HG02798 (cell line): ENCODE measurements around the gene NELFE.
A peak's percentile ranks its signal among the peaks of the same experiment; 100 is the strongest.
"Not testable (repeated sequence)": the region's sequence is repeated elsewhere in the genome, so short reads cannot be mapped to it uniquely, and the experiment has no call there.

Experiments
- ATAC-seq: cut with Tn5 transposase; IDR thresholded peaks from one replicate; pipeline ENCODE4 v1.9.1; 2021; ENCODE audit warnings: mild to moderate bottlenecking; ENCODE audit not compliant: unreplicated experiment, poor library complexity

The NELFE gene

GRCh38 chr6:31958741-31959739 lies at the start of gene NELFE, which contains the start of gene SKIC2:
TSS of gene NELFE (minus strand) at chr6:31958971. CDS start at chr6:31958446, 525 bp downstream.
TSS of gene SKIC2 (plus strand) at chr6:31959175. CDS start at chr6:31959193, 18 bp downstream.
- ATAC-seq = peak; percentile 98

- ATAC-seq = not testable (repeated sequence)
Measured at GRCh38 chr6:32008037-32008436, 49.3 kb upstream of the NELFE start.

- ATAC-seq = not testable (repeated sequence)
Measured at GRCh38 chr6:32007086-32007485, 48.3 kb upstream of the NELFE start.

- not testable (repeated sequence) for ATAC-seq
Measured at GRCh38 chr6:32005991-32006529, 47.3 kb upstream of the NELFE start.

- ATAC-seq = not testable (repeated sequence)
Measured at GRCh38 chr6:32005538-32005880, 46.7 kb upstream of the NELFE start.

GRCh38 chr6:32004864-32005537 lies 46.2 kb upstream of the NELFE start:
- ATAC-seq = not testable (repeated sequence)

GRCh38 chr6:32004393-32004792 lies 45.6 kb upstream of the NELFE start:
- not testable (repeated sequence) for ATAC-seq

GRCh38 chr6:32003301-32003700 lies 44.5 kb upstream of the NELFE start:
- not testable (repeated sequence) for ATAC-seq

GRCh38 chr6:32002546-32003268 lies 43.9 kb upstream of the NELFE start:
- not testable (repeated sequence) for ATAC-seq

- ATAC-seq = not testable (repeated sequence)
Measured at GRCh38 chr6:31996385-31996784, 37.6 kb upstream of the NELFE start.

- not testable (repeated sequence) for ATAC-seq
Measured at GRCh38 chr6:31994421-31994820, 35.6 kb upstream of the NELFE start.

GRCh38 chr6:31989363-31989762 lies 30.6 kb upstream of the NELFE start:
- not testable (repeated sequence) for ATAC-seq

- ATAC-seq = not testable (repeated sequence)
Measured at GRCh38 chr6:31981744-31982143, 23.0 kb upstream of the NELFE start, which contains the start of gene C4A. TSS of gene C4A (plus strand) at chr6:31982057. CDS start at chr6:31982108, 51 bp downstream.

- not testable (repeated sequence) for ATAC-seq
Measured at GRCh38 chr6:31980998-31981397, 22.2 kb upstream of the NELFE start.

- ATAC-seq = not testable (repeated sequence)
Measured at GRCh38 chr6:31980195-31980876, 21.6 kb upstream of the NELFE start.

- ATAC-seq = no peak
Measured at GRCh38 chr6:31979238-31979898, 20.6 kb upstream of the NELFE start.

GRCh38 chr6:31978831-31979230 lies 20.1 kb upstream of the NELFE start:
- ATAC-seq = no peak

GRCh38 chr6:31977816-31978431 lies 19.2 kb upstream of the NELFE start:
- ATAC-seq = no peak
